Thoracic aorta (tissue), 2 donors: Measurements from ENCODE around the gene NAT8L. TPM values are rescaled to one million over a fixed set of nuclear protein-coding genes. Genes with fewer than 3 reads are reported as not detected.

Experiments used
- ATAC-seq: fragments of 150-250 bp; one replicate; pipeline ENCODE4 v1.8.0; 2017; ENCODE audit warnings: low read depth; ENCODE audit not compliant: insufficient number of reproducible peaks, low FRiP score
- DNase-seq: peaks from one replicate; pipeline ENCODE4 v3.0.0-alpha.2; 2020; ENCODE audit warnings: low spot score
- H3K27ac ChIP-seq, 2 donors: fragments of 200-600 bp; sonication (generic); 1 replicate in 1 of 2; 2 replicates in 1 of 2; pipeline ENCODE4 v1.5.1; 2016; ENCODE audit warnings: mild to moderate bottlenecking in 2 of 2, moderate library complexity in 2 of 2
- H3K27me3 ChIP-seq: fragments of 200-600 bp; sonication (generic); replicated peaks from 2 replicates; pipeline ENCODE4 v1.6.0; 2016; ENCODE audit warnings: mild to moderate bottlenecking; ENCODE audit not compliant: insufficient read depth
- H3K36me3 ChIP-seq: fragments of 200-600 bp; sonication (generic); one replicate; pipeline ENCODE4 v1.5.1; 2016
- H3K4me1 ChIP-seq, 2 donors: fragments of 200-600 bp; sonication (generic); 1 replicate in 1 of 2; 2 replicates in 1 of 2; pipeline versions ENCODE4 v1.5.1 to v1.6.0; 2016; ENCODE audit warnings: low read depth in 2 of 2, mild to moderate bottlenecking in 1 of 2; ENCODE audit not compliant: control insufficient read depth in 1 of 2
- H3K4me3 ChIP-seq: fragments of 200-600 bp; sonication (generic); 2 replicates; pipeline ENCODE4 v1.5.1; 2016; ENCODE audit warnings: mild to moderate bottlenecking
- H3K9me3 ChIP-seq: fragments of 200-600 bp; sonication (generic); 2 replicates; pipeline ENCODE4 v1.5.1; 2016
- CTCF ChIP-seq: fragments of 200-600 bp; sonication (generic); IDR thresholded peaks from one replicate; pipeline ENCODE4 v1.5.1; 2019; ENCODE audit warnings: antibody characterized with exemption
- total RNA-seq, 2 donors: library from RNA; depleted of rRNA; stranded (reverse); fragments of >200 nt; gene quantifications; one replicate each; pipeline versions ENCODE4 v1.1.0 to v1.2.3, GENCODE V29; 2016

NAT8L gene
- total RNA-seq, 2 donors from 2014 or later, result under 0.01 TPM; not detected in 1

GRCh38 chr4:2066011-2066551 is 7.0 kb downstream of the NAT8L start:
- no peak for DNase-seq
- Histone ChIP-seq H3K27ac (no peak overlapping the region), H3K4me3 (no peak overlapping the region), H3K27me3 (no peaks in the 10 kb centered on the region), H3K4me1 (no peaks in the 10 kb centered on the region), H3K36me3 (no peaks in the 10 kb centered on the region), H3K9me3 (no peaks in the 10 kb centered on the region)
- TF ChIP-seq CTCF, result no peak
- no peak for ATAC-seq

- no peaks in the 10 kb centered on the region for H3K36me3 ChIP-seq
- no peak overlapping the region for H3K4me3 ChIP-seq
- H3K4me1 ChIP-seq, result no peaks in the 10 kb centered on the region
- ATAC-seq (no peak), DNase-seq (no peak)
- no peak for TF ChIP-seq CTCF
- no peaks in the 10 kb centered on the region for H3K9me3 ChIP-seq
- H3K27ac ChIP-seq, result no peak overlapping the region
- H3K27me3 ChIP-seq, result no peaks in the 10 kb centered on the region
These were observed 7.7 kb downstream of the NAT8L start for GRCh38 chr4:2066571-2067445.

- no peaks in the 10 kb centered on the region for H3K36me3 ChIP-seq
- no peak overlapping the region for H3K27ac ChIP-seq
- no peaks in the 10 kb centered on the region for H3K9me3 ChIP-seq
- DNase-seq (no peak), ATAC-seq (no peak)
- H3K4me3 ChIP-seq, result no peak overlapping the region
- TF ChIP-seq CTCF, result no peak
- H3K27me3 ChIP-seq, result no peaks in the 10 kb centered on the region
- H3K4me1 ChIP-seq, result no peaks in the 10 kb centered on the region
These were observed 8.5 kb downstream of the NAT8L start for GRCh38 chr4:2067446-2068197.

GRCh38 chr4:2068198-2068470 is 9.0 kb downstream of the NAT8L start:
- ATAC-seq (no peak), DNase-seq (no peak)
- no peaks in the 10 kb centered on the region for H3K9me3 ChIP-seq
- no peak overlapping the region for H3K27ac ChIP-seq
- no peak overlapping the region for H3K4me3 ChIP-seq
- no peak for TF ChIP-seq CTCF
- H3K36me3 ChIP-seq, result no peaks in the 10 kb centered on the region
- no peaks in the 10 kb centered on the region for H3K4me1 ChIP-seq
- no peaks in the 10 kb centered on the region for H3K27me3 ChIP-seq

GRCh38 chr4:2068566-2068965 is 9.4 kb downstream of the NAT8L start:
- H3K4me1 ChIP-seq, result no peaks in the 10 kb centered on the region
- ATAC-seq (no peak), DNase-seq (no peak)
- H3K4me3 ChIP-seq, result no peak overlapping the region
- no peaks in the 10 kb centered on the region for H3K9me3 ChIP-seq
- no peaks in the 10 kb centered on the region for H3K36me3 ChIP-seq
- H3K27me3 ChIP-seq, result no peaks in the 10 kb centered on the region
- no peak overlapping the region for H3K27ac ChIP-seq
- TF ChIP-seq CTCF, result no peak
